Epithelial cell of esophagus (primary cell): Measurements from ENCODE around the gene WDR70.
"Not testable (repeated sequence)": the region's sequence is repeated elsewhere in the genome, so short reads cannot be mapped to it uniquely, and the experiment has no call there.

ENCODE experiments used
- DNase-seq: peaks from one replicate; pipeline ENCODE4 v3.0.0; 2010; ENCODE audit warnings: low read depth
- H3K4me3 ChIP-seq: 2 replicates; pipeline ENCODE4 v1.5.1; 2011; ENCODE audit warnings: mild to moderate bottlenecking, low read length, control low read depth
- CTCF ChIP-seq: IDR thresholded peaks from 2 replicates; pipeline ENCODE4 v1.5.1; 2011; ENCODE audit warnings: low read depth, mild to moderate bottlenecking, low read length, control low read depth, inconsistent platforms; ENCODE audit not compliant: insufficient read depth; ENCODE audit errors: missing control alignments

WDR70 gene

GRCh38 chr5:37773809-37774208 is 394.7 kb downstream of the WDR70 start:
- H3K4me3 ChIP-seq = no peak overlapping the region
- no peak for DNase-seq
- no peak for TF ChIP-seq CTCF

DNA sequence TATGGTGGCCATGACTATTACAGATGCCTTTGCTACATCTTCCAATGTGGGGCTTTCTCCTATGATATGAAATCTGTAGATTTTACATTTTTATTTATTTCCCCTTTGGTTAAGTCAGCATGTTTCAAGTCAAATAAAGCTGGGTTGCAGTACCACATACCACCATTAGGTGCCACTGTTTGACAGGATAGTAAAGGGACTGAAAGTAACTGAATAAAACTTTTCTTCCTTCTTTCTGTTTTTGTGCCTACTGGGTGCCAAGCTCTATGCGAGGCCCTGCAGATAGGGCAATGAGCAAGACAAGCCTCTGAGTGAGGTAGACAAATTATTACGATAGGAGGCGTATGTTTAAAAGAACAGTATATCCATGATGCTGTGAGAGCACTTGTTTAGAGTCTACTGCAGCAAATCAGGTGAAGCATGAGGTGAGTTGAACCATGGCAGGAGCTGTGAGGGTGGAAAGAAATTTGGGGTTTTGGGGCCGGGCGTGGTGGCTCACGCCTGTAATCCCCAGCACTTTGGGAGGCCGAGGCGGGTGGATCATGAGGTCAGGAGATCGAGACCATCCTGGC is 395.9 kb downstream of the WDR70 start:
- no peak overlapping the region for H3K4me3 ChIP-seq
- peak; percentile 20 for DNase-seq
- peak; percentile 45 for TF ChIP-seq CTCF

DNA sequence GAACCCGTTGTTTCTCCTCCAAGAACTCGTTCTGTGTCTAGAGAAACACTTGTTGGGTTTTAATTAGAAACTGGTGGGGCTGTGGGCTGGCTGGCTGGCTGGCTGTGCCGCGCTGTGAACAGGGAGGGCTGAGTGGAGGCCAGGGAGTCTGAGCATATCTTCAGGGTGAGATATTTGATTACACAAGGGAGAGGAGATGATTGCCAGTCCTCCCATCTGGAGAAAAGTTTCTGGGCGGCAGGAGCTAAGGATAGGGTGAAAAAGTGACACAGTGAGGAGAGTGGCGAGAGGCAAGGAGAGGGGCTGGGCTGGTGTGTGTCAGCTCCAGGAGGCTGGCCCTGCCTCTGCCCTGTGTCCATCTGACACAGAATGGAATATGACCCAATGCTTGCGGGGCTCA is 397.7 kb downstream of the WDR70 start:
- no peak for DNase-seq
- no peak for TF ChIP-seq CTCF
- H3K4me3 ChIP-seq = no peak overlapping the region

- no peak overlapping the region for H3K4me3 ChIP-seq
- no peak for DNase-seq
- no peak for TF ChIP-seq CTCF
Measured at GRCh38 chr5:37777432-37778130, 398.5 kb downstream of the WDR70 start.

DNA sequence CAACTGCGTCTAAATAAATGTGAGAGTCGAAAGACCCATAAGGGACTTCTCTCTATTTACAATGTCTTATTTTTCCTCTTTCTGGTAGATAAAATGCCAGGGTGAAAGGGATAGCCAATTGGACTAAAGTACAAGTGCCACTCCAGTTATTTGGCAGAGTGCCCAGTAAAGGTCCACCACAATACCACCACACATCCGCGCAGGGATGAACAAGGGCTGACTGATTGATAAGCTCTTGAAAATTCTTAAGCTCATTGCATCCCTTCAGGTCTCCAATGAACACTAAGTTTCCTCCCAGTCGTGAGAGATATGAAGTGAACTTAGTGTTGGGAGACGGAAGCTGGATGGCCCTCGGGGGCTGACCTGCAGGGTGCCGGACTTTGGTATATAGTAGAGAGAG is 402.3 kb downstream of the WDR70 start:
- not testable (repeated sequence) for H3K4me3 ChIP-seq, DNase-seq

- no peak for DNase-seq
- TF ChIP-seq CTCF = no peak
- H3K4me3 ChIP-seq = no peak overlapping the region
Measured at GRCh38 chr5:37786416-37786815, 407.3 kb downstream of the WDR70 start.

DNA sequence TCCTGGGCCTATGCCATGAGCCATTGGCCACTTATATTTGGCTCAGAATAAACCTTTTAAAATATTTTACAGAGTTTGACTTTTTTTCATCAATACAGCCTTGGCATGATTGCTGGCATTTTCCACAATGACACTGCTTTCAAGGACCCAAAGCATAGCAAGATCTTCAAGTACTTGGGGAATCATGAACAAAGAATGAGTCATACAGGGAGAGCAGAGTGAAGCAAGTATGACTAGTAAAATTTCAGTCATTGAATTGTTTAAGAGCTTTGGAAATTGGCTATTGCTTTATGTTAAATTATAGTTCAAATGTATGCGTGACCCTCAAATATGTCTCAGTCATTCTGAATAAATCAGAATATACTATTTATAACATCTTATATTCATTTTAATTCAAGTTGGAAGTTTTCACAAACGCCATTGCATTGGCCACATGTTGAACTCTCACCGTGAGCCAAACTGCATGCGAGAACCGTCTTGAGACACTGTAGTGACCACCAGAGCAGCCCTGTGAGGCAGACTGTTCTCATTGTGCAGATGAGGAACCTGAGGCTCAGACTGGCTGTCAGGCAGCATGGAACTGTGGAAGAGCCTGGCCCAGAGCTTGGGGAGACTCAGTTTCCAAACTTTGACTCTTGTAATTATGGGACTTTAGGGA is 407.9 kb downstream of the WDR70 start:
- TF ChIP-seq CTCF = no peak
- peak; percentile 81 for DNase-seq
- H3K4me3 ChIP-seq = no peak overlapping the region
